ENCODE measurements around the gene FOXC1. TPM values are rescaled to one million over a fixed set of nuclear protein-coding genes. Genes with fewer than 3 reads are reported as not detected.

Gene FOXC1
- total RNA-seq, 2 experiments from 2014 or later = not detected

- ChIA-PET CTCF (ENCODE audit: unreplicated experiment) (no interaction called here), POLR2A (no interaction called here)
- Histone ChIP-seq H3K4me2 (ENCODE audit: low read length) (no peak overlapping the region), H2AFZ (ENCODE audit: low read length) (no peak overlapping the region), H3K27ac (ENCODE audit: low read depth, low read length, poor library complexity, severe bottlenecking) (no peak overlapping the region), H3K4me1 (ENCODE audit: insufficient read depth, low read length, poor library complexity, severe bottlenecking) (no peaks in the 10 kb centered on the region), H3K9me2 (ENCODE audit: insufficient read depth, low read length) (no peaks in the 10 kb centered on the region), H3K36me3 (ENCODE audit: insufficient read depth, low read length) (no peaks in the 10 kb centered on the region), H4K20me1 (ENCODE audit: insufficient read depth, low read length) (no peaks in the 10 kb centered on the region), H3K79me2 (ENCODE audit: insufficient read depth, low read depth, low read length) (no peaks in the 10 kb centered on the region), H3K4me3 (ENCODE audit: low read depth, low read length, poor library complexity, severe bottlenecking) (no peak overlapping the region), H3K9me3 (ENCODE audit: low read length) (no peaks in the 10 kb centered on the region)
- no peak for TF ChIP-seq CTCF (conservative IDR thresholded peaks at IDR 0.05; ENCODE audit: low read length)
- no peak for TF ChIP-seq EZH2phosphoT487 (IDR thresholded peaks at IDR 0.05; ENCODE audit: borderline replicate concordance, low read depth, low read length)
- no peak for DNase-seq (ENCODE audit: low spot score)
- no TSS peak for BruUV-seq (replicated peaks)
- intact Hi-C loops (cut with micrococcal nuclease; ENCODE audit: unreplicated experiment) = no loop called here
These were observed 29.1 kb upstream of the FOXC1 start for GRCh38 chr6:1580585-1580984.

DNA sequence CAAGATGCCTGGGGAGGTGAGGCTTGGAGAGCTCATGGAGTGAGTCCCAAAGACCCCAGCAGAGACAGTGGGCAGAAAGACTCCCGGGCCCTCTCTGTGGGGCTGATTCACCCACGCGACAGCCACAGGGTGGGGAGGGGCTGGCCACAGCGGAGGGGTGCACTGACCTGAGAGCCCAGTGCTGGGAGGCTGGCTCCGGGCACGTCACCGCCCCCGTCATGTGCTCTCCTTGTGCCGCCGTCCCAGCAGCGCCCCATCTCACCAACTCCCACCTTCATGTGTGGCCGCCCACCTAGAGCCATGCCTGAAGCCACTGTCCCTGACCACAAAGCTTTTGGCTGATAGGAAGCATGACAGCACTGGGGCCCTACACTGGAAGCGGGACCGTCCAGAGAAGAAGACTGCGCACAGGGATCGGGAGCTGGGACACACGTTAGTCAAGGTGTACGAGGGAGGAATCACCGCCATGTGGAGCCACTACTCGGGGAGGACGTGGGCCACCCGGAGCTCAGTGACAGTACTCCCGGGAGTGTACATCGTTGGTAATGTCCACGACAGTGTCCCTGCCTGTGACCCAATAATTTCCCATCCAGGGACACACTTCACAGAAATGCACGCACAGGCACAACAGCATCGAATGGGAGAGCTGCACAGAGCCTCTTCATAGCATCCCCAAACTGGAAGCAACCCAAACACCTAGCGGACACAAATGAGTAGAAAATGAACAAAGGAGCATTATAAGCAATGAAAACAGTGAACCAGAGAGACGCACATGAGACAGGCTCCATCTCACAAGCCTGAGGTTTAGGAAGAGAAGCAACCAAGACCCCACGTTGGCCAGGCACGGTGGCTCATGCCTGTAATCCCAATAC is 28.4 kb upstream of the FOXC1 start:
- ChIA-PET POLR2A (no interaction called here), CTCF (ENCODE audit: unreplicated experiment) (no interaction called here)
- BruUV-seq (replicated peaks) = no TSS peak

More for the DNA sequence above, 28.4 kb upstream of the FOXC1 start:
- Histone ChIP-seq H3K9me3 (ENCODE audit: low read length) (no peaks in the 10 kb centered on the region), H3K36me3 (ENCODE audit: insufficient read depth, low read length) (no peaks in the 10 kb centered on the region), H3K4me1 (ENCODE audit: insufficient read depth, low read length, poor library complexity, severe bottlenecking) (no peaks in the 10 kb centered on the region), H3K4me3 (ENCODE audit: low read depth, low read length, poor library complexity, severe bottlenecking) (no peak overlapping the region), H3K79me2 (ENCODE audit: insufficient read depth, low read depth, low read length) (no peaks in the 10 kb centered on the region), H3K4me2 (ENCODE audit: low read length) (no peak overlapping the region), H4K20me1 (ENCODE audit: insufficient read depth, low read length) (no peaks in the 10 kb centered on the region), H3K9me2 (ENCODE audit: insufficient read depth, low read length) (no peaks in the 10 kb centered on the region), H2AFZ (ENCODE audit: low read length) (no peak overlapping the region), H3K27ac (ENCODE audit: low read depth, low read length, poor library complexity, severe bottlenecking) (no peak overlapping the region)
- TF ChIP-seq EZH2phosphoT487 (IDR thresholded peaks at IDR 0.05; ENCODE audit: borderline replicate concordance, low read depth, low read length) (no peak), CTCF (conservative IDR thresholded peaks at IDR 0.05; ENCODE audit: low read length) (no peak)
- DNase-seq (ENCODE audit: low spot score) = no peak
- intact Hi-C loops (cut with micrococcal nuclease; ENCODE audit: unreplicated experiment) = no loop called here
